NCI-H2171 (cell line): ENCODE data around the gene PCNX2.

ENCODE experiments used
- DNase-seq: peaks from one replicate; lab custom pipeline; 2025; lab: John Stamatoyannopoulos, UW

The PCNX2 gene

DNA sequence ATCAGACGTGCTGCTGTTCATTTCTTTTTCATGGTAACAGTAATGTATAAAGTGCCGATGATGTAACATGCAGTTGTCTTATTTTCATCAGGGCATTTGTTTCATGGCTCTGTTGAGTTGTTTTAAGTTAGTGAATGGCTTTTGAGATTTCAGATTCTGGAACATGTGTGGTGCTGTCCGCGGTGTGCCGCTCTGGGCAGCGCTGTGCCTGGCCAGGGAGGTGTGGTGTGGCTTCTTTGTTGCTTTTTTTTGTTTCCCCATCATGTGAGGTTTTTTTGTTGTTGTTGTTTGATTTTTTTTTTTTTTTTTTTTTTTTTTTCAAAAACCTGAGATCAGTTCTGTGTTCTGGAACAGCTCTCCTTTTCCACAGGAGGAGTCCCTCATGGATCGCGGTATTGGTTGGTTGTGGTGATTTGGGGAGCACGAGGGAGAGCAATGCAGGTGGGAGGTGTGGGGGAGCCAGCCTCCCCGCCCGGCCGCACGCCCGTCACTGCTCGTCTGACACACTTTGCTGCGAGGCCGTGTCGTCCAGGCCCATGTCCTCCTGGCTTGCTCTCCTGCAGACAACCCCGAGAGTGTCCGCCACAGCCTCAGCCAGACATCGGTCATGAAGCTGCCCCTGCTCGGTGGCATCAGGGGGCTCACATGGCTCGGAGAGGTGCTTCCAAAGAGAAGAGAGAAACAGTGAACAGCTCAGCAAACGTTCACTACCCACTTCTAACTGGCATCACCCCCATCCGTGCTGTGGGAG is 311.5 kb downstream of the PCNX2 start:
- no peak for DNase-seq

DNA sequence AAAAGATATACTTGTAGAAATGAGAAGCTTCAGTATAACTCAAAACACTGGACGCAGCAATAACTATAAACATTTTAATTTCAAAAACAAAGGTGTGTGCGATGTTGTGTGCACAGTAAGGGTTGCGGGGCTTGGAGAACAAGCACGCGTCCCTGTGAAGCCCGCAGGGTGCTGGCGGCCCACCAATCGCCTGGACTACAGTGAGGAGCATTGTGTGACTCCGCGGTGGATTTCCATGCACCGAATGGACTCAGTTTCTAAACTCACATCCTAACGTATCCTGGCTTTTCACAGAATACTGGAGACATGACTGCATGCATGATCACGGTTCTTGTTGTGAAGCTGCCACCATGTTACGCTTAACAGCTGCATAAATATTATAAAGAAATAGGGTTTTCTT is 312.1 kb downstream of the PCNX2 start:
- DNase-seq = no peak

DNA sequence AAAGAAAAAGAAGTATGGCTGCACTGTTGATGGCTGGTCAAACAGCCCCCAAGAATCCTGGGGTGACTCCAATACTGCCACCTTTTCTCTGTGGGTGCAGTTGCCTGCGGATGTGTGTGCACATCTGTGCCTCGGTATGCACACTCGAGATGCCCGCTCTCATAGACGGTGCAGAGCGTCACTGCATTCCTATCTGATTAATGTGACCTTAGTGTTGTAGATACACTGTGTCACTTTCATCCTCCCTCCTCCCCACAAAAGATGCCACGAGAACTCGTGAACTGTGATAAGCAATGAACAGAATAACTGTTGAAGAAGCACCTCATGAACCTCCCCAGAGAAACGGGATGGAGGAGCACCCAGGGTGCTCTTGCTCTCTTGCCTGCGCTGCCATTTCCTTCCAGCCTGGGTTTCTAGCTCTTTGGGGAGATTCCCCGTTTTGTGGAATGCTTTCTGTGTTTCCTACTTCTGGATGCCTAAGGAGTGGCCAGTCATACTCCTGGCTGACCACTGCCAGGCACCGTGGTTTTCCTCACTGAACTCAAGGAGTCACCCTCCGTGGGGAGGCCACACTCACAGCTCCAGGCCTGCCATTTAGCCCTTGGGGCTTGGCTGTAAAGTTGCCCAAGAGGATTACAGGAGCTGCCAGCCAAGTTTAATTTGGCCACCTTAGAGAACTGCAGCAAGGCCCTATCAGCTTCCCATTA is 313.1 kb downstream of the PCNX2 start:
- DNase-seq = no peak

DNA sequence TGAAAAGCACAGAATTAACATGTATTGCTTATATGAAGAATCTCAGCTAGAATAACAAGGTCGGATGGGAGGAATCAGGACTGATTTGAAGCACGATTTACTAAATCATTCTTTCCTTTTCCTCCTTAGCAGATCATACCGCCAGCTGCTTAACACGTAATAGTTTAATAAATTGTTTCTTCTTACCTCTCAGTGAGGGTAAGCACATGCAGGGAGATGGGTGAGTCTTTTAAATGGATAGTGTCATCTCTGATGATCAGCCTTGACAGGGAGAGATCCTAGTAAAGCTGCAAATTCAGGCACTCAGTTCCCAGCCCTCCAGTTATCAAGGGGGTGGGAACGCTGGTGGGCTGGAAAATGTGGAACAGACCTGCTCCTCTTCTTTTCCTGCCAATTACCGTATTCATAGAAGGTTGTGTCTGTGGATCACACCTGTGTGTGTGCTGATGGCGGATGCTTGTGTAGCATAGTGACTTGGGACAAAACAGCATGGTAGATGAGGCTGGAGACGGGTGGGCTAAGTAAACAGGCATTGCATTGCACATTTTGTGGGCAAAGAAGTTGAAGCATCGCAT is 314.5 kb downstream of the PCNX2 start:
- no peak for DNase-seq

DNA sequence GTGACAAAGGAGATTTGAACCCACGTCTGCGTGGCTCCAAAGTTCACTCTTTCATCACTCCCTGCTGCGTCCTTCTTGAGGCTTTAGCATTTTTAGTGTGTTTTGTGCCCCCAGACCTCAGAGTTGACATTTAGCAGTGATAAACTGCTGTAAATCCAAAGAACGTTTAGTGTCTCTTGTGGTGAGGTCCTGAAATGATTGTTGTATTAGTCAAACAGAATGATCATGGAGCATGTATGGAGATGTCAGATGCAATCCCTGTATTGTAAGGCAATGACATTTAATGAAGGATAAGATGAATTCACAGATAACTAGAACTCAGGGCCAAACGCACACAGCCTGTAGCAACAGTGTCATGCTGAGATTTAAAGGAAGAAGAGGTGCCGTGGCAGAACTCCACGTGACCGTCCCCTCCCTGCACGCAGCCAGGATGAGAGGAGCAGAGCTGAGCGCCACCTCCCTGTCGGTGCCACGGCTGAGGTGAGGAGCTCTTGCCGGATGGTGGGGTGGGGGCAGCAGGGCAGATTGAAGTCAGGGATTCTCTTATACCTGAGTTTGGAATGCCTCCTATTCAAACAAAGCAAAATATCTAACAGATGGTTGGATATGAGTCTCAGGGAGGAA is 315.1 kb downstream of the PCNX2 start:
- peak; percentile 44 for DNase-seq

DNA sequence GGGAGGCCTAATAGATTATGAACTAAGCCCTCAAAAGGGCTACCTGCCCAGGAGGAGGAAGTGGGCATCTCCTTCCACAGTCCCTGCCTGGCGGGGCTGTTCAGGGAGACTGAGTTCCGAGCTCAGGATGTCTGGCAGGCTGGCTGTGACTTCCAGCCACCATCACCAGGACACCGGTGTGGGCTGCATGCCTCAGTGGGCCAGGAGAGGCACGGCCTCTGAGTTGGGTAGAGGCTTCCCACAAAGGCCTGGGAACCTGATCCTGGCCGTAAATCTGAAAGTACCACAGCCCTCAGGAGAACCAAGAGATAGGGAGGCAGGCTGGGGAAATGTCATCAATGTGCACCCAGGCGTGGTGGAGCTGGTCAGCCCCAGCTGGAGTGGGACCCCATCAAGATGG is 316.0 kb downstream of the PCNX2 start:
- DNase-seq = no peak

DNA sequence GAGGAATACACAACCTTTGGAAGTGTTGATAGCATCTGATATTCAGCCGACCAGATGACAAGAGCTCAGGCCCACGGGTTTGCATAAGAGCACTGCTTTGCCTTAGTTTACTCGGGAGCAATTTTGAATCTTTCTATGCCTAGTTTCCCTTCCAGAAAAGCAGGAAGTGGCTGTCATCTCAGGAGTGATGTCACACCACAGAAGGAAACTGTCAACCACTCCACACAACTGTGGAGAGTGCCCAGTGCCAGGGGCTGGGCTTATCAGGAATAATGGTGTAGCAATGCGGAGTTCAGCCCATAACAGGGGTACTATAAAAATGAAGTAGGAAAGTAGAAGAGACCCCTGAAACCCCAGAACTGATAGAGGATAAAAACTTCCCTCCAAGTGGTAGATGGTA is 316.7 kb downstream of the PCNX2 start:
- no peak for DNase-seq

DNA sequence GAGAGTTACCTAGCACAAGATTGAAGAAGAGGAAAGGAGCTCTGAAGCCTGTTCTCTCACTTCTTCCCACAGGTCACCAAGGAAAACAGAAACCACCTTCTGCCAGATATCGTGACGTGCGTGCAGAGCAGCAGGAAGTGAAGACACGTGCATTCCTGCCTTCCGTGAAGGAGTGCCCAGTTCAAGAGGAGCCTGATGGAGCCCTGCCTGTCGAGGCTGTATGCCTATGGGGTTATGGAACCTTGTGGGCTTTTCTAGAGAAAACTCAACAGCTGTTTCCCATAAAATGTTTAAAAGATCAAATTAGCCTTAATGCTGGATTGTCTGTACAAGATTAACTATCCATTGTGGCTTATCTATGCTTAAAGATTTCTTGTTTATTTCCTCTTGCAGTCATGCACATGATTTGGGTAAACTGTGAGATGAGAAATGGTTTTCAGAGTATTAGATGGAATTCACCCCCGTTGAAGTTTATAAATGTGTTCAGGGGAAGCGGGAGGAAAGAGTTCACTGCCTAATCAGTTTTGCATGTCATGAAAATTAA is 317.4 kb downstream of the PCNX2 start:
- no peak for DNase-seq

DNA sequence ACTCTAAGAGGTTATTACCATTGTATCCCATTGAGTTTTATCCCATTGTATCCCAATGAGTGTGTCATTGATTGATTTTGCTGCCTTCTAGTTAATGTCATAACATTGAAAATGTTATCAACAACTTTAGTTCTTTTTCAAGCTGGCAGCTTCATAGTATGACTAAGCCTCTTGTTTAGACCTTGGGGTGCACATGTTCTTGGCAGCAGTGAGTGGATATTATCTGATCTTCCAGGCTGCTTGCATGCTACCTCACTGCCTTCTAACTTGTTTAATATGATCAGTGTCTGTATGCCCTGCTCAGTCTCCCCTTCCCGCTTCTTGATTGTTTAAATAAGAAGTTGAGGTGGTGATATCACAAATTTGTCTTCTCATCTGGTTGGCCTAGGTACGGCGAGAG is 320.6 kb downstream of the PCNX2 start:
- DNase-seq = no peak

DNA sequence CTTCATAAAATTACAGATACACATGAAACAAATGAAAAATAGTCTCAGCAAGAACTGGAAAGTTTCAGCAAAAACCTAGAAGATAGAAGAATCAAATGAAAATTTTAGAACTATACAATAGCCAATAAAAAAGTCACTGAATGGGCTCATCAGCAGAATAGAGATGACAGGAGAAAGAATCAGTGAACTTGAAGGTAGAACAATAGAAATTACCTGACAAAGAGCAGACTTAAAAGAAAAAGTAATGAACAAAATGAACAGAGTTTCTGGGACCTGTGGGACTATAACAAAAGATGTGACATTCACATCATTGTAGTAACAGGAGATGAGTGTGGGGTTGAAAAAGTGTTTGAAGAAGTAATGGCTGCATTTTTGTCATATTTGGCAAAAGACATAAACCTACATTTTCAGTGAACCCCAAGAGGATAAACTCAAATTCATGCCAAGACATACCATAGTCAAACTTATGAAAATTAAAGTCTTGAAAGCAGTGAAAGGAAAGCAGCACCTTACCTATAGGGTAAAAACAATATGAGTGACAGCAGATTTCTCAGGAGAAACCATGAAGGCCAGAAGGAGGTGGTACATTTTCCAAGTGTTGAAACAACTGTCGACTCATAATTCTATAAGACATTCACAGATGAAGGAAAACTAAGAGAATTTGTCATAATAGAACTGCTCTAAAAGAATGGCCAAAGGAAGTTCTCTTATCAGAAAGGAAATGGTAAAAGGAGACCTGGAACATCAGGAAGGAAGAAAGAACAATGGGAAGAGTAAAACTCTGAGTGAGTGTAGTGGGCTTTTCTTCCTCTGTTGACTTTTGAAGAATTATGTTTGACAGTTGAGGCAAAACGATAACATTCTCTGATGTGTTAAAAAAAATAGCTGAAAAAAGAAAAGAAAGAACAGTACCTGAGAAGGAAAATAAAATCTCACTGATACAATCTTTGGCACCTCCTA is 321.6 kb downstream of the PCNX2 start:
- no peak for DNase-seq

DNA sequence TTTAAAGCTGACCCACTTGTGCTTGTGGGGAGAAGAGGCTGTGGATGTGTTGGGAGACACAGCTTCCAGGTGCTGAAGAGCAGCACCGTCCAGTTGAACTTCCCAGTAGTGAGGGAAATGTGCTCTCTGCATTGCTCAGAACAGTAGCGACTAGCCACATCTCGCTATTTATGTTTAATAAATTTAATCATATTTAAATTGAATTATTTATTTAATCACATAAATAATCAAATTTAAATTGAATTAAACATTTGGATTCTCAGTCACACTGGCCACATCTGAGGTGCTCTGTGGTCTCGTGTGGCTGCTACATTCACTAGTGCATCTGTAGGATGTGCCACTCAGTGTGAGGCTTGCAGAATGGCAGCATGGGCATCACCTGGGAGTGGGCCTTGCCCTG is 325.0 kb downstream of the PCNX2 start:
- no peak for DNase-seq

DNA sequence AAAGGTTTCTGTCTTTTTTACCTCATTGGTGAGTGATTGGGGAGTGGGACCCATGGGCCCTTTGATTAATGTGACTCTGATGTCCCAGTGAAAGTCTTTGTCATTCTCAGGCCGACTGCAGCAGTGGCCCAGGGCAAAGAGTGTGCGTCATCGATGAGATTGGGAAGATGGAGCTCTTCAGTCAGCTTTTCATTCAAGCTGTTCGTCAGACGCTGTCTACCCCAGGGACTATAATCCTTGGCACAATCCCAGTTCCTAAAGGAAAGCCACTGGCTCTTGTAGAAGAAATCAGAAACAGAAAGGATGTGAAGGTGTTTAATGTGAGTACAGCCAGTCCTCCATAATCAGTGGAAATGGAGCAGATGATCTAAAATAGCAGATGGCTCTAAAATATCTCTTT is 325.7 kb downstream of the PCNX2 start:
- peak; percentile 2 for DNase-seq

DNA sequence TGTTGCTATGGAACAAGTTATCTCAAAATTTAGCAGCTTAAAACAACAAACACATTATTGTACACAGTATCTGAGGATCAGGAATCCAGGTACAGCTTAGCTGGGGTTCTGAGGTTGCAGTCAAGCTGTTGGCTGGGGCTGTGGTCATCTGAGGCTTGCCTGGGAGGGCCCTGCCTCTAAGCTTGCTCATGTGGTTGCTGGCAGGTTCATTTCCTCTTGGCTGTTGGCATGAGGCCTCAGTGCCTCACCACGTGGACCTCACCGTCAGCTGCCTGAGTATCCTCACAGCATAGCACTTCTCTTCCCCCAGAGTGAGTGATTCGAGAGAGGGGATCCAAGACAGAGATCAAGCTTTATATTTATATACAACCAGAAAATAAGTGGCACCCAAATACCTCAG is 326.6 kb downstream of the PCNX2 start:
- no peak for DNase-seq

DNA sequence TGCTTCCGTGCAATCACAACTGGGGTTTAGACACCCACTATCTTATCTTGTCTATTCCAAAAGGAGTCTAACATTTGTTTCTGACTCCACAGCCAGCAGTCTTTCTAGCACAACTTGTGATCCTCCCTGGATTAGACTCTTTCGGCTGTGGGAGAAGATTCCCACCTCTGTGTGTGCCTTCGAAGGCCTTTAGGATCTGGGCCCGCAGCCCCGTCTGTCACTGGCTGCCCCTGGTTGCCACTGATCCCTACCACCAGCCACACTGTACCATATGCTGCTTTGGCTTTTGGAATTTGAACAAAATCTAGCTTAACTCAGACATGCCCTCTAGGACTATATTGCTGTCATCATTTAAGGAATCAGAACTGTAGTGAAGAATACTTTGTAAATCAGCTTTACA is 327.1 kb downstream of the PCNX2 start:
- DNase-seq = no peak

DNA sequence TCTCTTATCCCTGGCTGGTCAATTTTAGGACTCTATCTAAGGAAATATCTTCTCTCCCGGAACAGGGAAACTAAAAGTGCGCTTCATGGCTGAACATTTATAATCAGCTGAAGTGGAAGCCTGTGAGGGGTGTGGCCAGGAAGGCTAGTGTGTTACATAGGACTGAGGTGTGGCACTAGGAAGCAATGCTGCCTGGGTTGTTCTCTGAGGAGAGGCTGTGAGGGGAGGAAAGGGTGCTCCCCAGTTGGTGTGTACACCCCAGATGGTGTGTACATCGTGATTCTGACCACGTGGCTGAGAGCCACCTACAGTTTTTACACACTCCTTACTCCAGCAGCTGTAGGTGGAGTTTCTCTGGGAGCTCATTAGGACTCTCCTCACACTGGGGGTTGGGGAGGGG is 328.9 kb downstream of the PCNX2 start:
- DNase-seq = peak; percentile 5

DNA sequence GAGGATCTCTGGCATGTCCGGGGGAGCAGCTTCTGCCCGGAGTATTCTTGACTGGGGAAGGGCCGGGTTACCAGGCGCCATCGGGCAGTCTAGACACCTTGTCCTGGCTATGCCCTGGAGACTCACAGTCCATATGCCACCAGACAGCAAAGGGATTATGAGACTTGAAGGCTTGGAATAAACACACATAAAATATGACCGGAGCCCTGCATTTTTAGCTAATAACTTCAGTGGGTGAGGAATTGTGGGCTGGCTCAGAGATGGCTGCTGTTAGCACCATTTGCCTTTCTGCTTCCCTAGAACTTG is 329.7 kb downstream of the PCNX2 start:
- no peak for DNase-seq

DNA sequence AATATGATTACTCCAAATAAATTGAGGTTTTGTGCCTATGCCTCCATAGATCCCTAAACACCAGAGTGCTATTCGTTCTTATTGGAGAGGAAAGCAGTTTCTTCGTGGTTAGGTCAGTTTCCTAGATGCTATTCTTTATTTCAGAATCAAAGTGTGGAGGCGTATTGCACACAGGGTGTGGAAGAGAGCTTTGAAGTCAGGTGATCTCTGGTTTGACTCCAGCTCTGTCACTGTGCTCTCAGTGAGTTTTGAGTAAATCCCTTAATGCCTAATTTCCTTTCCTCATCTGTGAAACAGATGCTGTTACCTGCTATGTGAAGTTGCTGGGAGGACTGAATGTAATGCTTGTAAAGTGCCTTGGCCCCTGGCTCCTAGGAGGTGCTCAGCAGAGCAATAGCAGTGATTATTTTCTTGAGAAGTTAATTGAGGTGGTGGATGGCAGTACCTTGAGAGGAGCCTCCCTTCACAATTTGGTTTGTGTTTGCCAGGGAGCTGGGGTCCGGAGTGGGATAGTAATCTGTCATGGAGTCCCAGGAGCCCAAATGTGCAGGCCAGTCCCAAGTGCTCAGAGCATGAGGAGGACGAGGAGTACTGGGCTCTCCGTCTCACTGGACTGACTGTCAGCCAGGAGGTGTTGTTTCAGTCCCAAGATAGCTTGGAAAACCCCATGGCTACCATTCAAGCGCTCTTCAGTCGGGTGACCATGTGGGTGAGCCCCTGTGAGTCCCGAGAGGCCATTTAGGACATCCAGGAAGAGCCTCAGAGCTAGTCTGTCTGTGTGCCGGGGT is 330.2 kb downstream of the PCNX2 start:
- DNase-seq = no peak

DNA sequence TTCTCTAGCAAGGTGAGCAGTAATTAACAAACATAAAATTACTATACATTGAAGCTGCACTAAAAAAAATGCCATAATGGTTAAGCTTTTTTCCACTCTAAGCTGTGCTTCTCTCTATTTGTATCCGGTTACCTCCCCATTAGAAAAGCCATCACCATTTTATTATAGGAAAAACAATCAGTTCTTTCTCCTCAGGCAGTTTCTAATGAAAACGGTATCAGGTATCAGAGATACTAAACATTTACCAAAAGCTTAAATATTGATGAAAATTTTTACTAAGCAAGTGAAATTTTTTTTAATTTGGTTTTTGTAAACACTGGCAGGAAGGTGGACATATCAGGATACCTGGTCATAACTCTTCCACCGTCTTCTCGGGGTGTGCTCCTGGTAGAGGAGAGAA is 330.9 kb downstream of the PCNX2 start:
- DNase-seq = no peak

DNA sequence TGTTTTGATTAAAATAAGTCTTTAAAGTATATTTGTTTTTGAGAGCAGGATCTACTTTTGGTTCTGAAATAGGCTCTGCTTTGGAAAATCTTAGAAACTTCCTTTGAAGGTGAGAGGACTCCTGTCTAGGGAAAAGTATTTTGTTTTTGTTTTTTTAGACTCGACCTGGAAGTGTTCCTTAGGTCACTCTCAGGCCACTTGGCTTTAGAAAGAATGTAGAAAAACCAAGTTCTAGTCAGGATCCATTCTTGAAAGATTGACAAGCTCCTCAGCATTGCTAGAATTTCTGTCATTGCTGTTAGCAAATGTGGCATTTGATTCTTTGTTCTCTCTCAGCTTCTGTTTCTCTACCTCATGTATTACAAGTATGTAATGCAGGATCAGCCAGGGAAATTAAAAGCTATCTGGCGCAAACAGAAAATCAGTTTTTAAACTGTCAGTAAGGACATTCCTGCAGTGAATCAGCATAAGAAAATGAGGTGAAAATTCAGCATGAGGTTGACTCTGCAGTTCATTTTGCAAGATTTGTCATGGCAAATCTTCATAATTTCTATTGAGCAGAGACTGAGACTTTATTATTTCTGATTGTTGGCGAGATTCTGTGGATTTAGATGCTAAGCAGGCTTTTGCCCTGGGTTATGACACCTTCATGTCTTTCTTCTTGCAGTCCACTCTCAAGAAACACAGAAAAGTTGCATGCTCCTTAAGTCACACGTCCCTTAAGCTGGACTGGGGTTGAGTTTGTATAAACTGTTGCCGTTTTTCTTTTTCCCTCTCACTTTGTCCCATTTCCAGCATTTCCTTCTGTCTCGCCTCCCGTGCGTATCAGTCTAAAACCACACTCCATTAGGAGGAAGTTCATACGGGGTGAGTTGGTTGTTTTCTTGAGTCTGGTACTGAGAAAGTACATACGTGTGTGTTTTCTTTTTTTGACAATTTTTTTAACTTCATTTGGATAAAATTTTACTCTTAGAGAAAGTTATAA is 332.5 kb downstream of the PCNX2 start:
- DNase-seq = no peak

DNA sequence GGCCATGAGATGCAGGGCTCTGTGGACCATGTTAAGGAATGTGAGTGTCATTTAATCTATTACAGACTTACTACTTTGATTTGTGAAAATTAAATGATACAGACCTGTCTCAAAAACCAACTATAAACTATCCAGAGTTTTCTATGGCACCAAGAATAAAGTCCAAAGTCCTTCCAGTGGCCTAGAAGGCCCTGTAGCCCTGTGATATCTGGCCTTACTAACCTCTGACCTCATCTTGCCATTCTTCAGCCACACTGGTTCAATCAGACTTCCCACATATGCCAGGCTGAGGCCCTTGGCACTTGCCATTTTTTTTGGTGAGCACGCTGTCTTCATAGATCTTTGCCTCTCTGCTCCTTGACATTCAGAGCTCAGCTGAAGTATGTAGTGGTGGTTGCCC is 337.5 kb downstream of the PCNX2 start:
- DNase-seq = no peak
